ENCODE measurements around the gene SCYL3.

GRCh38 chr1:169838942-169839341 is 54.8 kb downstream of the SCYL3 start:
- TF ChIP-seq, protein P1, sequence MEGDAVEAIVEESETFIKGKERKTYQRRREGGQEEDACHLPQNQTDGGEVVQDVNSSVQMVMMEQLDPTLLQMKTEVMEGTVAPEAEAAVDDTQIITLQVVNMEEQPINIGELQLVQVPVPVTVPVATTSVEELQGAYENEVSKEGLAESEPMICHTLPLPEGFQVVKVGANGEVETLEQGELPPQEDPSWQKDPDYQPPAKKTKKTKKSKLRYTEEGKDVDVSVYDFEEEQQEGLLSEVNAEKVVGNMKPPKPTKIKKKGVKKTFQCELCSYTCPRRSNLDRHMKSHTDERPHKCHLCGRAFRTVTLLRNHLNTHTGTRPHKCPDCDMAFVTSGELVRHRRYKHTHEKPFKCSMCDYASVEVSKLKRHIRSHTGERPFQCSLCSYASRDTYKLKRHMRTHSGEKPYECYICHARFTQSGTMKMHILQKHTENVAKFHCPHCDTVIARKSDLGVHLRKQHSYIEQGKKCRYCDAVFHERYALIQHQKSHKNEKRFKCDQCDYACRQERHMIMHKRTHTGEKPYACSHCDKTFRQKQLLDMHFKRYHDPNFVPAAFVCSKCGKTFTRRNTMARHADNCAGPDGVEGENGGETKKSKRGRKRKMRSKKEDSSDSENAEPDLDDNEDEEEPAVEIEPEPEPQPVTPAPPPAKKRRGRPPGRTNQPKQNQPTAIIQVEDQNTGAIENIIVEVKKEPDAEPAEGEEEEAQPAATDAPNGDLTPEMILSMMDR (IDR thresholded peaks at IDR 0.05): no peak
- no peak for TF ChIP-seq POLR2A (IDR thresholded peaks at IDR 0.05)
